HG03039 (cell line): ENCODE results near the gene TSPAN5.
"Not testable (repeated sequence)": the region's sequence is repeated elsewhere in the genome, so short reads cannot be mapped to it uniquely, and the experiment has no call there.

Experiments used
- ATAC-seq: cut with Tn5 transposase; IDR thresholded peaks from one replicate; pipeline ENCODE4 v1.9.1; 2021; ENCODE audit warnings: mild to moderate bottlenecking, moderate library complexity; ENCODE audit not compliant: unreplicated experiment

The TSPAN5 gene

DNA sequence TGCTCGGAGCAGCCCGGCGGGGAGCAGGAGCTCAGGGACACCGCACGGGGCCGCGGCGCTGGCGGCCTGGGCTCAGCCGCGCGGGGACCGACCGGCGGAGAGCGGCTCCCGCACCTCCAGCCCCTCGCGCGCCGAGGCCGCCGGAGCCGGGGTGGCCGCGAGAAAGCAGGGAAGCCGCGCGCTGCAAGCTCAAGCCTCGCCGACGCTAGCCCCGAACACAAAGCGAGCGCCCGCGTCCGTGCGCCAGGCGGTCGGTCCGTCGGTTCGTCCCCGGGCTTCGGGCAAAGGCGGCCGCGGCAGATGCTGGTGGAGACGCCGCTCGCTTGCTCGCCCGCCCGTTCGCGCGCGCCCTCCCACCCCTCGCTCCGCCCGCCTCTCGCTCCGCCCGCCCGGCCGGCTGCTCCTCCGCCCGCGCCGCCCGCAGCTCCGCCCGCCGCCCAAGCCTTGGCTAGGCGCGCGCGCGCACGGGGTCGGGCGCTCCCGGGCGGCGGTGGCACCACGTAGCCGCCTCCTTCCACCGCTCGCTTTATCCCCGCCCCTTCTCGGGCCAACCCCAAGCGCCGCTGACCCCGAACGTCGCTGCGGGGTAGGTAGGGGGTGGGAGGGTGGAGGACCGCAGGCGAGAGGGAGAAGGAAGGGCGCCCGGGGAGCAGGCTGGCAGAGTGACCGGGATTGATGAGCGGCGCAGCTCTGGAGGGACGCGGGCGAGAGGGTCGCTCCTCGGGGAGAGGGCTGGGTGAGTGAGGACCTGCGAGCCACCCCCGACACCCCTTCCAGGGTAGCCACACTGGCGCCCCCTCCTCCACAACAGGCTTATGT, at the start of gene TSPAN5:
TSS of gene TSPAN5 (minus strand) at position 325 of the 819 bp plus-strand sequence.
- peak; percentile 80 for ATAC-seq

DNA sequence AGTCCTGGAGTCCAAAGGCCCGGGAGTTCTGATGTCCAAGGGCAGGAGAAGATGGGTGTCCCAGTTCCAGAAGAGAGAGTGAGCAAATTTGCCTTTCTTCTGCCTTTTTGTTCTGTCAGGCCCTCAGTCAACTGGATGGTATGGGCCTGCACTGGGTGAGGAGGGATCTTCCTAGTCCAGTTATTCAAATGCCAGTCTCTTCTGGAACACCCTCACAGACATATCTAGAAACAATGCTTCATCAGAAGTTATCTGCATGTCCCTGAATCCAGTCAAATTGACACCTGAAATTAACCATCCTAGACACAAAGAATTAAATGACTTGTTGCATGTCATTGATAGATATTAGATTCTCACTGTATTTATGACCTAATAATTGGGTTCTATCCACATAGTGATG, 48.5 kb upstream of the TSPAN5 start:
- ATAC-seq: no peak

GRCh38 chr4:98706200-98706813, 47.9 kb upstream of the TSPAN5 start:
- no peak for ATAC-seq

DNA sequence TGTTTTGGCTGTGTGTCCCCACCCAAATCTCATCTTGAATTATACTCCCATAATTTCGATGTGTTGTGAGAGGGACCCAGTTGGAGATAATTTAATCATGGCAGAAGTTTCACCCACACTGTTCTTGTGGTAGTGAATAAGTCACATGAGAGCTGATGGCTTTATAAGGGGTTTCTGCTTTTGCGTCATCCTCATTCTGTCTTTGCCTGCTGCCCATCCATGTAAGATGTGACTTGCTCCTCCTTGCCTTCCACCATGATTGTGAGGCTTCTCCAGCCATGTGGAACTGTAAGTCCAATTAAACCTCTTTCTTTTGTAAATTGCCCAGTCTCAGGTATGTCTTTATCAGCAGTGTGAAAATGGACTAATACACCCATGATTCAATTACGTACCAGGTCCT, 47.2 kb upstream of the TSPAN5 start:
- not testable (repeated sequence) for ATAC-seq

- ATAC-seq: no peak
Observed at GRCh38 chr4:98700656-98701055, 42.2 kb upstream of the TSPAN5 start.

- ATAC-seq: no peak
Observed at GRCh38 chr4:98694076-98694475, 35.7 kb upstream of the TSPAN5 start.

GRCh38 chr4:98692411-98692810, 34.0 kb upstream of the TSPAN5 start:
- ATAC-seq: no peak

- no peak for ATAC-seq
Observed at GRCh38 chr4:98691588-98691987, 33.2 kb upstream of the TSPAN5 start.

GRCh38 chr4:98689507-98690174, 31.2 kb upstream of the TSPAN5 start:
- no peak for ATAC-seq

DNA sequence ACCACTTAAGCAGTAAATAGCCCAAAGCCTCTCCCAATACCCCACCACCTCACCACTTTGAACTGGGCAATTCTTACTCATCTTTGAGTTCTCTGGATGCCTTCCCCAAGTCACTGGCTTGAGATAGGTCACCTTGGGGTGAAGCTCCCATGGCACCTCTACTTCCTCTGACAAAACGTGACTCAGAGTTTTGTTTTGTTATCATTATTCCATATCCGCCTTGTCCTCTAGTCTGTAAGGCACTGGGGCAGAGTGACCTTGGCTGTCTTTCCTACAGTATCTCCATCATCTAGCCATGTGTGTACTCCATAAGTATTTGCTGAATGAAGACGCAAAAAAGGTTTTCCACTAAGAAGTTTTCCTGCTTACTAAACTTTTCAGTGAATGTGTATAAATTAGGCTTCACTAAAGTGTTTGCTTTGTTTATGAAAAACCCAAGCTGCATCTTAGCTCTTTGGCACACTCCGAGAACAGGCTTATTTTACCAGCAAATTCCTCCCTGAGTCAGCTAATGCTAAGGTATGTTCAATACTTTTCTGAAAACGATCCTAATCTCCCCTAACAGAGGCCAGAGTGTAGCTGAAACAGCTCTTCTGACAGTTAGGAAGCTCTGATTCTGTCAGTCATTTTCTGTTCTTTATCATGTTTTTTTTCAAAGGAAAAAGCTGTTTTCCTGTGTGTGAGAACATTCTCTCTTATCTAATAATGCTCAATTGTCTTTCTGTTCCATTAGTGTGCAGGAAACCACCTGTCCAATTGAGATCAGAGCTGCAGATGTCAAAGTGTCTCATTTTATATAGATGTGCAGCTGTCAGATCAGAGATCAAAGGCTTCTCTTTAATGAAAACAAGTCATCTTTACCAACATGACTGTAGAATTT, 30.2 kb upstream of the TSPAN5 start:
- no peak for ATAC-seq

GRCh38 chr4:98687876-98688275, 29.5 kb upstream of the TSPAN5 start:
- ATAC-seq: no peak

- ATAC-seq: no peak
Observed at GRCh38 chr4:98686847-98687246, 28.4 kb upstream of the TSPAN5 start.

DNA sequence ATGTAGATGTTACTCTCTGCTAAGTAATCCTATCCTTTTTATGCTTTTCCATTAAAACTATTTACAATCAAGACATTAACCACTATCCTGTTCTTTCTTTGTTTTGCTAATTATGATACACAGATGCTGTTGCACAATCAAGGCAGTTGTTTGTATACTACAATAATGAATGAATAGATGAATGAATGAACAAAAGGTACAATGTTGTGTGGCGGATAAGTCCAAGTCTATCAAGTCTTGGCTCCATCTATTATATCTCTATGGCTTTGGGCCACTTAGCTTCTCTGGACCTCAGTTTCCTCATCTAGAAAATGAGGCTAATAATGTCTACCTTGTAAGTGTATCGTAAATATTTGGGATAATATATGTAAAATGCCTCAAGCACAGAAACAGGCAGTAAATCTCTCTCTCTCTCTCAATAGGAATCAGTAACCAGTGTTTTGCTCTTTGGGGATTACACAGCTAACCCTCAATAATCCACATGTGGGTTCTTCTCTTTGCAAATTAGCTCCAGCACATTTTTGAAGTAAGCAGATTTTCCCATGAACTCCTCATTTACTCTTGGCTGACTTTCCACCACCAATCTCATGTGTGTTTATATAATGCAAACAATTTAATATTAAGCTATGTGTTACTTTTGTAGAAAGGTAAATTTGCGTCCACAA, 27.8 kb upstream of the TSPAN5 start:
- no peak for ATAC-seq

DNA sequence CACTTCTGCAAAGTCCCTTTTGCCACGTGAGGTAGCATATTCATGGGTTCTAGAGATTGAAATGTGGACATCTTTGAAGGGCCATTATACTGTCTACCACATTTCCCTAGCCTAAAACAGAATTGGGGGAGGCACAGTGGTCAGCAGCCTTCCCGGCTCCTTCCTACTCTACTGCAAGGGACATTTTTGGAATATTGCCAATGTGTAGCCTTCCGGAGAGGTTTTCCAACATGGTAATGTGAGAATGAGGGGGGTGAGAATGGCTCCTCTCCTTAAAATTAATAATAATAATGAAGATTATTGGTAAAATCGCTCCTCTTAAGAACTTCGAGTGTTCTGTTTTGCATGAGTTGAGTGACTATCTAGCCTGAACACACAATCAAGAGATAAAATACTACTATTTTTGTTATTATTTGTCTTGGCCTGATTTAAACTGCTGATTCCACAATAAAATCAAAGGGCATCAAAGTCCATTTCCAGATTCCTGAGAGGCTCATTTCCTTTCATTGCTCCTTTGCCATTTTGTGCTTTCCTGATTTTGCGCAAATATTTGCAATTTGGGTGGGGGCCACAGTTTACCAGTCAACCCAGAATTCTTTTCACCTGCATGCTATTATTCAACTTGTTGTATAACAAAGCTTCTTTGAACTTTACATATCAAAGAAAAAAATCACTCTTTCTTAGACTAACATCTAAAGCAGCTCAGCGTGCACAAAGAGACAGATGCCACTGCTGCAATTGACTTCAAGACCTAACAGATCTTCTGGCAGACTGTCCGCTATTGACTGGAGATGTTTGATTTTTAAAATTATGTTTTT, 27.0 kb upstream of the TSPAN5 start:
- no peak for ATAC-seq

DNA sequence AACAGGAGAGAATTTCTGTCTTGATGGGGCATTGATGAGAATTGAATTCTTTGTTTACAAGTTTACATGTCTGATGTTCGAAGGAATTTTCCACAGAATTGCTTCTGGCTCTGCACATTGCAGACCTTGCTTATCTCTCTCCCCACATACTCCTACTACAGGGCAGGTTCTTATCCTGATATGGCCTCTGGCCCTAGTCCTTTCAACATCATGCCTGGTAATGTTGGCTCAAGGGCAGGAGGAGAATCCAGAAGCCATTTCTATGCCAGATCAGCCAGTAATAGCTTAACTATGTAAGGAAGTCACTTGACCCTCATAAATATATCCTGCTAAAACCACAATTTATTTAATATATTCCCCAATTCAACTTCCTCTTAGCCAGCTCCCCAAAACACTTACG, 24.3 kb upstream of the TSPAN5 start:
- ATAC-seq: no peak

DNA sequence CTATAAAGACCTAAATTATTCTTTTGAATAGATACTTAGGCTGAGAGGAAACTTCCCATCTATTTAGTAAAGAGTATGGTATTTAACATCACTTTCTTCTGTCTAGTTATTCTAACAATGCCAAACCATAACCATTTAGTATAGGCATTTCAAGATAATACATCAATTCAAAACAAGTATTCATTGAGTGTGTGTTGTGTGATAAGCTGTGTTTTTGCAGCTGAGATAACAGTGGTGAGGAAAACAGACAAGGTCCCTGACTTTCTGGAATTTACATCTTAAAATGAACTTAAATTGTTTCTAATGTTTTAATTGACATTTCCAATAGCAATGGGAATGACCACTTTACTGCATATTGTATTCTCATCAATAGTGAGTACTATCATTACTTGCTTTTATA, 22.4 kb upstream of the TSPAN5 start:
- ATAC-seq: no peak

DNA sequence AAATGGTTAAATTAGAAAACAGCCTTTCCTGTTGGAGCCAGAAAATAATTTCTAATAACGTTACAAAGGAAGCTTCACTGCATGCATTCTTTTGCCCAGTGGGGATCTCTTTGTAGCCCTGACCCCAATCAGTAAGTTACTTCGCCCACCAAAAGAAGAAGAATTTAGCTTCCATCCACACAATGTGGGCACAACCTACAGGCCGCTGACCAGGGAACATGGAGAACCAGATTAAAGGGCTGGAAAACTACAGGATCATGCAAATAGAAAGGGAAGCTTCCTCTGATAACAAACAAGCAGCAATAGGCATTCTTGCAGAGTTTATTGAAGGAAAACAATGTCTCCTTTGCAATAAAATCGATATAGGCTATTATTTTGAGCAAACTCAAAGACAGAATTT, 21.3 kb upstream of the TSPAN5 start:
- ATAC-seq: no peak

DNA sequence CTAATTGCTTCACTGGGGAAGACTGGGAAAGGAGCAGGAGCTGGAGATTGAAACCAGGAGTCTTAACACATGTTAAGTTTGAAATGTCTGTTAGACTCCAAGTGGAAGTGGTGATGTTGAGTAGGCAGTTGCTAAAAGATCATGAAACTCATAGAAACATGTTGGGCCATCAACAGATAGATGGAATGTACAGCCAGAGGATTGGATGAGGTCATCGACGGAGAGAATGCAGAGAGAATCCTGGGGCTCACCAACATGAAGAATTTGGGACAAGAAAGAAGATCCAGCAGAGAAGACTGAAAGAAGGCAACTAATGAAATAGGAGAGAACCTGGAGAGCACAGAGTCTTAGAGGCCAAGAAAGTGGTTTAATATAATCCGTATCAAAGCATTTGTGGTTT, 19.4 kb upstream of the TSPAN5 start:
- no peak for ATAC-seq

GRCh38 chr4:98674404-98675173, 16.2 kb upstream of the TSPAN5 start:
- ATAC-seq: no peak
